Right atrium auricular region (tissue), 2 donors: Measurements from ENCODE around the gene CACNG4. TPM values are rescaled to one million over a fixed set of nuclear protein-coding genes. Genes with fewer than 3 reads are reported as not detected.

Experiments used
- DNase-seq: peaks from one replicate; pipeline ENCODE4 v3.0.0-alpha.2; 2019; ENCODE audit warnings: low spot score
- H3K27ac ChIP-seq, 2 donors: fragments of 200-600 bp; sonication (generic); 1 replicate in 1 of 2; 2 replicates in 1 of 2; pipeline ENCODE4 v1.5.1; 2016 to 2019
- H3K27me3 ChIP-seq, 2 donors: fragments of 200-600 bp; sonication (generic); one replicate each; pipeline versions ENCODE4 v1.5.1 to v1.6.0; 2017 to 2019
- H3K36me3 ChIP-seq: fragments of 200-600 bp; sonication (generic); one replicate; pipeline ENCODE4 v1.5.1; 2016
- H3K4me1 ChIP-seq, 2 donors: fragments of 200-600 bp; sonication (generic); one replicate each; pipeline versions ENCODE4 v1.5.1 to v1.6.0; 2017 to 2019
- H3K4me3 ChIP-seq, 2 donors: fragments of 200-600 bp; sonication (generic); 1 replicate in 1 of 2; 2 replicates in 1 of 2; pipeline ENCODE4 v1.5.1; 2017 to 2019; ENCODE audit warnings: mild to moderate bottlenecking in 1 of 2, moderate library complexity in 1 of 2
- H3K9me3 ChIP-seq, 2 donors: fragments of 200-600 bp; sonication (generic); one replicate each; pipeline ENCODE4 v1.5.1; 2019
- CTCF ChIP-seq, 2 donors: fragments of 200-600 bp; sonication (generic); IDR thresholded peaks; one replicate each; pipeline ENCODE4 v1.5.1; 2019; ENCODE audit warnings: antibody characterized with exemption in 2 of 2
- total RNA-seq, 2 donors: library from RNA; depleted of rRNA; stranded (reverse); fragments of >200 nt; gene quantifications; one replicate each; pipeline ENCODE4 v1.1.0, GENCODE V29; 2016

CACNG4 gene
- total RNA-seq, 2 donors from 2014 or later = 0.63 to 1.9 TPM

DNA sequence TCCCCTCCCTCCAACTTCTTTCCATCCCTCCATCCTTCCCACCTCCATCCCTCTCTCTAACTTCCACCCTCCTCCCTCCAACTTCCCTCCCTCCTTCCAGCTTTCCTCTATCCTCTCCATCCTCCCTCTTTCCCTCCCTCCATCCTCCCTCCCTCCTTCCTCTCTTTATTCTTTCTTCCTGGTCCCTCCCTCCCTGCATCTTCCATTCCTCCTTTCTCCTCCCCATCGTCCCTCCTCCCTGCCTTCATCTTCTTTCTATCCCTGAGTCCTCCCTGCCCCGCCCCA is 11.8 kb downstream of the CACNG4 start:
- peaks cover 0 to 31% of the 10 kb centered on the region in 2 donors for H3K4me1 ChIP-seq
- H3K27ac ChIP-seq = no peak overlapping the region
- no peak for TF ChIP-seq CTCF (IDR thresholded peaks at IDR 0.05)
- H3K36me3 ChIP-seq = no peaks in the 10 kb centered on the region
- H3K27me3 ChIP-seq = no peaks in the 10 kb centered on the region
- no peak for DNase-seq
- H3K9me3 ChIP-seq = no peaks in the 10 kb centered on the region
- H3K4me3 ChIP-seq = no peak overlapping the region

GRCh38 chr17:66976781-66977201 is 12.3 kb downstream of the CACNG4 start:
- peaks cover 0 to 31% of the 10 kb centered on the region in 2 donors for H3K4me1 ChIP-seq
- DNase-seq = no peak
- no peak overlapping the region for H3K4me3 ChIP-seq
- H3K27me3 ChIP-seq = no peaks in the 10 kb centered on the region
- no peaks in the 10 kb centered on the region for H3K36me3 ChIP-seq
- H3K9me3 ChIP-seq = no peaks in the 10 kb centered on the region
- no peak overlapping the region for H3K27ac ChIP-seq
- no peak for TF ChIP-seq CTCF (IDR thresholded peaks at IDR 0.05)

- H3K36me3 ChIP-seq = no peaks in the 10 kb centered on the region
- no peak overlapping the region for H3K4me3 ChIP-seq
- no peak for DNase-seq
- no peak for TF ChIP-seq CTCF (IDR thresholded peaks at IDR 0.05)
- H3K9me3 ChIP-seq = no peaks in the 10 kb centered on the region
- H3K4me1 ChIP-seq = peaks cover 0 to 31% of the 10 kb centered on the region in 2 donors
- H3K27ac ChIP-seq = peak overlapping the region in 1 of 2 donors; percentile 33
- no peaks in the 10 kb centered on the region for H3K27me3 ChIP-seq
These were observed 14.1 kb downstream of the CACNG4 start for GRCh38 chr17:66978514-66979061.

- DNase-seq = no peak
- Histone ChIP-seq H3K4me1 (peaks cover 0 to 30% of the 10 kb centered on the region in 2 donors), H3K4me3 (no peak overlapping the region), H3K27ac (no peak overlapping the region), H3K36me3 (no peaks in the 10 kb centered on the region), H3K9me3 (no peaks in the 10 kb centered on the region), H3K27me3 (no peaks in the 10 kb centered on the region)
- TF ChIP-seq CTCF (IDR thresholded peaks at IDR 0.05) = no peak
These were observed 16.4 kb downstream of the CACNG4 start for GRCh38 chr17:66980896-66981295.

GRCh38 chr17:66981983-66982508 is 17.5 kb downstream of the CACNG4 start:
- no peak for DNase-seq
- Histone ChIP-seq H3K27ac (no peak overlapping the region), H3K4me3 (no peak overlapping the region), H3K27me3 (no peaks in the 10 kb centered on the region), H3K4me1 (peaks cover 0 to 19% of the 10 kb centered on the region in 2 donors), H3K9me3 (no peaks in the 10 kb centered on the region), H3K36me3 (no peaks in the 10 kb centered on the region)
- no peak for TF ChIP-seq CTCF (IDR thresholded peaks at IDR 0.05)

DNA sequence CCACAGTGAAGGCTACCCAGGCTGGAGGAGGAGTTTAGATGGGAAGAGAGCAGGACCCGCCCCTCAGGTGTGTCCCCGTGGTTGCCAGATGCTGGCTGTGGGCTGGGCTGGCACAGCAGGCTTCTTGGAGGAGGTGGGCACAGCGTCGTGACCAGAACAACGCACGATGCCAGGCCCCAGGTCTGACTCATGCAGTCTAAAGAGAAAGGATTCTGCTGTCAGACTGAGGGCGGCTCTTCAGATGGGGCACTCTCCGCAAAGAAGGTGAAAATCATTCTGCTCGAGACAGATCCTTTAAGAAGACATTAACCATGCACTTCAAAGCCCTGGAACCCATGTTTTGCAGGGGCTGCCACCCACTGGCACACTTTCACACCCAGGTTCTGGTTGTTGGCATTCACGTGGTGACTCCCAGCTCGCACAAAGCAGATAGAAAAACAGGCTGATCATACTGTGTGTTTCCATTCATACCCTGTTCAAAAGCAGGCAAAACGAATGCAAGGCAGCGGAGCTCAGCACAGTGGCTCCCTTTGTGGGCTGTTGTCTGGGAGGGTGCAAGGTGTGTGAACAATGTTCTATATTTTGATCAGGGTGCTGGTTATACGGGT is 19.0 kb downstream of the CACNG4 start:
- no peak for DNase-seq
- Histone ChIP-seq H3K4me3 (no peak overlapping the region), H3K9me3 (no peaks in the 10 kb centered on the region), H3K27me3 (no peaks in the 10 kb centered on the region), H3K36me3 (no peaks in the 10 kb centered on the region), H3K27ac (no peak overlapping the region), H3K4me1 (peaks cover 0 to 6% of the 10 kb centered on the region in 2 donors)
- no peak for TF ChIP-seq CTCF (IDR thresholded peaks at IDR 0.05)
